ENCODE data around the gene MMP15.
"Not testable (repeated sequence)": the region's sequence is repeated elsewhere in the genome, so short reads cannot be mapped to it uniquely, and the experiment has no call there.

The MMP15 gene

DNA sequence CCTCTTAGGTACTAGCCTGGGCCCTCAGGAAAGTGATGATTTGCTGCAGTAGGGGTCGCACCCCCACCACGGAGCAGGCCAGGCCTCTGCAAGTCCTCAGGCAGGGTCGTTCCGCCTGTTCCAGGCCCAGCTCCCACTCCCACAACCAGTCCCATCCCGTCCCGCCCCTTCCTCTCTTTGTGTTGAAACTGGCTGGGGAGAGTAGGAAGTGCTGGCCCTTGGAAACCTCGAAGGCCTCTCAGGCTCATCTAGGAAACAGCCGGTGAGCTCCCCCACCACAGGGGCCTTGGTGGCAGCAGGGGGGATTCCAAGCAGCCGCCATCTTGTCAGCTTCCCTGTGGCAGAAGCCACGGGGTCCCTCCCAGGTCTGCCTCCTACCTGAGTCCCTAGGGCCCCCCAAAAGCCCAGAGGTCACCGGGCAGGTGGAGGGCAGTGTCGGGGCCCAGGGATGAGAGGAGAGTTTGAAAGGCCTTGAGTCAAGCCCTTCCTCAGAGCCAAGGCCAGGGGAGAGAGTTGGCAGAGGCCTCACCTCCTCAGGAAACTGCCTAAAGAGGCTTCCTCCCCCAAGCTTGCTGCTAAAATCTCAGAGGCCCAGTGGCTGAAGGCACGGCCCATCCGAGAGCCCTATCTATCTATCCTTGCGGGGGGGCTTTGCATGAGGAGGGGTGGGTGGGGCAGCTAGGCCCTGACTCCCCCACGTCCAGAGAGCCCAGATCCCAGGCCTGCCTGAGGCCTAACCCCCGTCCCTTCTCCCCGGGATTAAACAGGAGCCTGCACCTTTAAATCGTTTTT, 22.2 kb downstream of the MMP15 start:
- no peak for DNase-seq

DNA sequence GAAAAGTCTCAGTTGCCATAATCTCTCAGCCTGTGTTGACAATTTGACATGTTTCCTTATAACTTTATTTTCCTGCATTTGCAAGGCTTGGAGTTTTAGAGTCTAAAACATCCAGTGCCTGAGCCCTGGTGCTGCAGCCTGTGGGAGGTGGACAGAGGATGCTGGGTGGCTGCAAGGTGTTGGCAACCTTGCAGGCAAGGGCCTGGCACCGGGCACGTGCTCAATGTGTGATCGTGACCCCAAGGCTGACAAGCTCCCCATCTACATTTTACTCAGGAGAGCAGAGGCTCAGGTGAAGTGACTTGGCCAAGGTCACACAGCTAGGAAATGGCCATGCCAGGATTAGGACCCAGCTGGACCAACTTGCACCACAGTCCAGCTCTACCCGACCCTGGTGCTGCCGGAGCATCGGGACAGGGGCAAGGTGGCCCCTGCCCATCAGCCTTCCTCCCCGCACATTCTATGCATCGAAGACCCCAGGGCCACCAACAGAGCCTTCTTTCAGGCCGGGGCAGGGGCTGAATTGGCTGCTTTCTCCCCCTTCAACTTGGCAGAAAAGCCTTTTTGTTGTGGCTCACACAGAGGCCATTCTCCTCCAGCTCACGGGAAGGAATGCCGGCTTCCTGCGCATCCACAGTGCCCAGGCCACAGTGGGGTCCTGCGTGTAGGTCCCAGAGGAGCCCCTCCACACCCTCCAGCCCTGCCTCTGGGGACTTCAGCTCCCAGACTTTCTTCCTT, 23.1 kb downstream of the MMP15 start:
- DNase-seq: no peak

DNA sequence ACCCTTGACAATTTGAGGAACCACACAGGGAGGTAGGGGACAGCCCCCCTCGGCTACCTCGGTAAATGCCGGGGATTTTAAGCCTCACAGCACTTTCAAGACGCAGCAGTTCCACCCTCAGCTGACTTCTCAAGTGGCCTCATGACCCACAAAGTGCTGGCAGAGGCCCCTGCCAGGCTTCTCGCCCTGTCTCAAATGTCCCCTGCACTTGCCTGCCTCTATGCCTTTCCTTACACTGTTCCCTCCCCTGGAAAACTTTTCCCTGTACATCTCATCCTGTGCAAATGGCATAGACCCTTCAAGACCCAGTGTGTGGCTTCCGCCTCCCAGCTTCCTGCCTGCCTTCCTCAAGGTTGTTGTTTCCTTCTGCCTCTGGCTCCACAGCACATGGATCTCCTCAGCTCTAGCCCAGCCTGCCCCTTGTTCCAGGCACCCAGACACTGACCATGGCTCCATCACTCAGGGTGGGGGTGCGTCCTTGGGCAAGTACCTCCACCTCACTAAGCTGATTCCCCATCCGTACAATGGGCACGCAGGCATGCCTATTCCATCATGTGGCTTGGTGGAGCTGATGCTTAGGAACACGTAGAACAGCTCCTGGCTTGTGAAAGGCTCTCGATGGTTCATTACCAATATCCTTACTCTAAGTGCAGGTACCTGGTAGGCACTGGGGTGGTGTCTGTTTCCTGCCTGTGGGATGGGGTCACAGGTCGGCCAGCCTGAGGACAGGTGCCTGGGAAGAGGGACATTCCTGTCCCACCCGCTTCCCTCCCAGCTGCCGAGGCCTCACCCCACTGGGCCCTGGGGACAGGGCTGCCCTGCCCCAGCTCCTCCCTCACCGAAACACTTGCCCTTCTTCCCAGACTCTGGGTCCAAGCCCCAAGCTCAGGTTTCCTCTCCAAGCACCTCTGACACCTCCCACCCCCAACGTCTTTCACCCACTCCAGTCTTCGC, 24.0 kb downstream of the MMP15 start:
- no peak for DNase-seq

DNA sequence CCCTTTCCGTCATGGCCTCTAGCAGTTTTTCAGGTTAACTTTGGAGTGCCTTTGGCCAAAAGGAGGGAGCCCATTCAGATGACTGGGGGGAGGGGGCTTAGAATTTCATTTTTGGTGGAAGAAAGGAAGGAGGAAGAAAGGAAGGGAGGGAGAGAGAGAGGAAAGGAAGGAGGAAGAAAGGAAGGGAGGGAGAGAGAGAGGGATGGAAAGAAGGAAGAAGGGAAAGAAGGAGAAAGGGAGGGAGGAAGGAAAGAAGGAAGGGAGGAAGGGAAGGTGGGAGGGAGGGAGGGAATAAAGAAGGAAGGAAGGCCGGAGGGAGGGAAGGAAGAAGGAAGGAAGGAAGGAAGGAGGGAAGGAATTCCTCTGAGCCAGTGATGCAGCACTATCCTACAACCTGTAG, 25.7 kb downstream of the MMP15 start:
- DNase-seq: no peak

DNA sequence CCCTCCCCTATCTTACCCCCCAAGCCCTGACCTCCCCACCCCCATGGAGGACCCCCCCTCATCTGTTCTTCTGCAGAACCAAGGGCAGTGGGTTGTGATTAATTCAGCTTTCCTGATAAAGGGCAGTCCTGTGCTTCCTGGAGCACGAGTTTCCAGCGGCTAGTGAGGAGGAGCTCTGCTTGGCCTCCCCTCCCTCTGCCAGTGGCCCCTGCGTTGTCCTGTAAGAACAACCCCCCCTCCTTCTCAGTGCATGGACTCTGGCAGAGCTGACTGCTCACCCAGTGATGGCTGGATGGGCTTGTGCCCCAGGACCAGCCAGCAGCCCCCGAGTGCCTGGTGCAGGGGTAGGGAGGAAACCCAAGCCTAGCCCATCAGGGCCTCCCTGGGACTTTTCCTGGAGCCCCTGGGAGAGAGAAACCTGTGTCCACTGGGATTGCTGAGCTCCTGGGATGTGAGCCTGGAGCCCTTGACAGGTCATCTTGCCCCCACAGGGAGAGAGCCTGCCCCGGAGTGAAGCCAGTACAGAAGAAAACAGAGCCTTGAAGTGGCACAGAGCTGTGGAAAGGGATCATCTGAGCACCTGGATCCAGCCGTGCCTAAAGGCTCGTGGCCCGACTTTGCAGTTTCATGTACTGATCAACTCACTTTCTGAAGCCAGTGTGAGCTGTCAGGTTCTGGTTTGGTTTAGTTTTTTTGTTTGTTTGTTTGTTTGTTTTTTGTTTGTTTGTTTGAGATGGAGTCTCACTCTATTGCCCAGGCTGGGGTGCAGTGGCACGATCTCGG, 26.5 kb downstream of the MMP15 start:
- DNase-seq: no peak

DNA sequence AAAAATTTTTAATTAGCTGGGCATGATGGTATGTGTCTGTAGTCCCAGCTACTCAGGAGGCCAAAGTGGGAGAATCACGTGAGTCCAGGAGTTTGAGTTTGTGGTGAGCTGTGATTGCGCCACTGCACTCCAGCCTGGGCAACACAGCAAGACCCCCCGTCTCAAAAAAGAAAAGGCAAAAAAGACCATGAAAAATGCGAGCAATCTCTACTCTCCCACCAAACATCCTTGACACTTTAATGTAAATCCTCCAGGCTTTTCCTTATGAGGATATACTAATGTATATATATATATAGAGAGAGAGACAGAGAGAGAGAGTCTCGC, 28.1 kb downstream of the MMP15 start:
- no peak for DNase-seq

DNA sequence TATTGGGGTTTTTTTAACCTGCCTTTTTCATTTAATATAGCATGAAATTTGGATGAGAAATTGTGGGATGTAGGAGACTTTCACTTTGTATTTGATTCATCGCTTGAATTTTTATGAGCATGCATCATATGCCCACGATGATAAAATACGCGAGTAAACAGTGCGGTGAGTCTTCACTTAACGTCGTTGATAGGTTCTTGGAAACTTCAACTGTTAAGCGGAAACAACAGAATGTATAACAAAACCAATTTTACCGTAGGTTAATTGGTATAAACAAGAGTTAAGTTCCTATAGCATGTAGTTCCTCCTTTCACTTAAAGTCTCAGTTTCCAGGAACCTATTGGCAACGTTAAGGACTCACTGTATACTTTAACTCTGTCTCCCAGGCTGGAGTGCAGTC, 28.7 kb downstream of the MMP15 start:
- no peak for DNase-seq

DNA sequence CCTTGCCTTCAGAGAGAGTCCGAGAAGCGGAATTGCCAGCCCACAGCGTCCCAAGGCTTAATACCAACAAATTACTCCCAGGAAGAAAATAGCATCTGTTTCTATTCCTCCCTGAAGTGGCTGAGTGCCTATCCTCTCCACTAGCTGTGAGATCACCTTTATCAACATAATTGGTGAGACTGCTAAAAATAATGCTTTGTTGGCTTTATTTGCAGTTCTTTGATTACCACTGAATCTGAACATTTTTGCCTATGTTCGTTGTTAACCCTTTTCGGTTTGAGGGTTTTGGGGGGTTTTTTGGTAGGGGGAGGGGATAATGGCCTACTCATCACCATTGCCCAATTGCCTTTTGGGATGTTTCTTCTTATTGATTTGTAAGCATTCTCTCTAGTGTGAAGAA, 31.0 kb downstream of the MMP15 start:
- peak in 1 of 56 donors; percentile 26 for DNase-seq

DNA sequence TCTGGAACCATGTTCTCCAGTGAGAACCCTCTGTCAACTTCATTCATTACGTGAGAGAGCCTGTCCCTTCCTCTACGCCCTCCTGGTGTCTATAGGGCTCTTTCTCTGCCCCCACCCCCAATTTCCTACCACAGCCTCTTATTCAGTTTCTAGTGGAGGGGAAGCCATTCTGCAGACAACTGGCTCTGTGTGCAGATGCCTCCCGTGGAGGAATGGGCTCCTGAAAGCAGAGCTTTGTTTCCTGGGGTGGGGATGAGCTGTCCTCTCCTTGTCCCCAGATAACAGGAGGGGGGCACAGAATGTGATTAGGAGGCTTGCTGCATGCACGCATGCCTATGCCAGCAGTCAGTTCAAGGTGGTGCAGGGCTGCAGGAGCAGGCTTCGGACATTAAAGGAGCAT, 31.6 kb downstream of the MMP15 start:
- no peak for DNase-seq

DNA sequence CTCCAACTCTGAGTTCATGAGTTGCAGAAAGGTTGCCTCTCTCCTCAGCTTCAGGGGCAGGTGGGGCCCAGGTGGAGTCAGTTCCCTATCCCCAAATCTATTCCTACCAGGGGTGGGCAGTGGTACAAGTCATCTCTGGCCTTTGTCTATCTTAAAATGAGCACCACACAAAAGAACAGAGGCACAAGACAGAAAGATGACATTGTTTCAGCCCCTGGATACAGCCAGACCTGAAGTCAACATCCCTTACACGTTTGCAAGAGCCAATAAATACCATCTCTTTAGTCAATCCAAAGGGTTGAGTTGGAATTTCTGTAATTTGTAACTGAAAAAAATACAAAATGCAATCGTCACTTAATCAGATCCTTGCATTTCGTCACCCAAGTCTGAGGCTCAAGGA, 32.2 kb downstream of the MMP15 start:
- DNase-seq: no peak

DNA sequence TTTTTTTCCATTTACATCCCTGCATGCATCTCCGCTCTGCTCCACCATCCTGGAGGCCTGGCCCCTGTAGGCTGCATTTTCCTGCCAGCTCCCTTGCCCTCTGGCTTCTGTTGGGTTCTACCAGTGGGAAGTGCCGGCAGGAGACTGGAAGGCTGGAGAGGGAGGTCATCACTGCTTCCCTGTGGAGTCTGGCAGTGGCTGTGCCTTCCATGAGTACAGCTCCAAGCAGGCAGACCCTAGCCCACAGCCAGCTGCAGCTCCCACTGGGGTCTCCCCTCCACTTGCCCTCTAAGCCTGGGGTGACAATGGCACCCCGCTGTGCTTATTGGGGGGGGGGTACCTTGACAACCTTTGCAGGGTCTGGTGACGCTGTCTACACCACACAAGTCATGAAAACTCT, 37.3 kb downstream of the MMP15 start:
- no peak for DNase-seq

DNA sequence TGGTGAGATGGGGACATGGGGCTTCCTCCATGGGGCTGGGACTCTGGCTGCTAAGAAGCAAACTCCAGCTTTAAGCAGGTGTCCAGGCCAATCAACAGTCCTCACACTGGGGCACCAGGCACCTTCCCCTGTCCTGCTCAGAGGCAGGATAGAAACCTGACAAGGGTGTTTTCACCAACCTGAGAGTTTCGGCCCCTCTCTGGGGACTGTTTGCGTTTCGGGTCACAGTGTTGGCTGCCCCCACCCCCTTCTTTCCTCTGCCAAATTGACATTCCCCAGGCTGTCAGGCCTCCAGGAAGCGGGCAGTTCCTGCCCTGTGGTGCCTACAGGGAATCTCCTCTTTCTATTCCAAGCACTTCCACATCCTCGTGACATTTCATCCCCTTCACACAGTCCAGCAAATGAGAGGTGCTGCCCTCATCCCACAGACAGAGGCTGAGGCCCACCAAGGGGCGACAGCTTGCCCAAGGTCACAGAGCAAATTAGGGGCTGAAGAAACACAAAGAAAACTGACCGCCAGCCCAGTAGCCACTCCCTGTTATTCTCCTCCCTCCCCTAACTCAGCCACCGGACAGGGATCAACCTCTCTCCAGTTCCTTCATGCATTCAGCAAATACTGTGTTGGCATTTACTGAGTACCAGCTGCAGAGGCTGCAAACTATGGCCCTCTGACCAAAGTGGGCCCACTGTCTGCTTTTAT, 38.0 kb downstream of the MMP15 start:
- DNase-seq: no peak

DNA sequence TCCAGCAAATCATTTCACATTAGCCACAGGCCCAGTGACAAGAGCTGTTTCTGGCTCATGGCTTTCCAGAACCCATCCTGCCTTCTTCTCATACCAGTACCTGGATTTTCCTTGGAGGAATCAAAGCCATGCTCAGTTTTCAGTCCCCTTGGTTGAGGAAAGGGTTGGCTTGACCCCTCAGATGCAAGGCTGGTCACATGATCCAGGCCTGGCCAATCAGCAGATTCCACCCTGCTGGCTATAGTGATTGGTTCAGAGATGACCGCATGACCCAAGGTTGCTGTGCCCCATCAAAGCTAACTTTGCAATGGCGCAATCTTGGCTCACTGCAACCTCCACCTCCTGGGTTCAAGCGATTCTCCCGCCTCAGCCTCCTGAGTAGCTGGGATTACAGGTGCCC, 45.0 kb downstream of the MMP15 start:
- no peak for DNase-seq

DNA sequence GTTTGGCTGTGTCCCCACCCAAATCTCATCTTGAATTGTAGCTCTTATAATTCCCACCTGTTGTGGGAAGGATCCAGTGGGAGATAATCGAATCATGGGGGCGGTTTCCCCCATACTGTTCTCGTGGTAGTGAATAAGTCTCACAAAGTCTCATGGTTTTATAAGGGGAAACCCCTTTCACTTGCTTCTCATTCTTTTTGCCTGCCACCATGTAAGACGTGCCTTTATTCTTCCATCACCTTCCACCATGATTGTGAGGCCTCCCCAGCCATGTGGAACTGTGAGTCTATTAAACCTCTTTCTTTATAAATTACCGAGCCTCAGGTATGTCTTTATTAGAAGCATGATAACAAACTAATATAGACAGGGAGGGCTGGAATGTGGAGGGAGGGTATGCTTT, 46.6 kb downstream of the MMP15 start:
- not testable (repeated sequence) for DNase-seq

DNA sequence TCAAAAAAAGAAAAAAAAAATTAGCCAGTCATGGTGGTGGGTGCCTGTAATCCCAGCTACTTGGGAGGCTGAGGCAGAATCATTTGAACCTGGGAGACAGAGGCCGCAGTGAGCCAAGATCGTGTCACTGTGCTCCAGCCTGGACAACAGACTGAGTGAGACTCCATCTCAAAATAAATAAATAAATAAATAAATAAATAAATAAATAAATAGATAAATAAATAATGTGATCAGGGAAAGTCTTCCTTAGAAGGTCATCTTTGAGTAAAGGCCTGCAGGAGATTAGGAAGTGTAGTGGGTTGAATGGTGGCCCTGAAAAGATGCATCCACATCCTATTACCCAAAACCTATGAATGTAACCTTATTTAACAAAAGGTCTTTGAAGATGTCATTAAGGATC, 47.5 kb downstream of the MMP15 start:
- DNase-seq: not testable (repeated sequence)

DNA sequence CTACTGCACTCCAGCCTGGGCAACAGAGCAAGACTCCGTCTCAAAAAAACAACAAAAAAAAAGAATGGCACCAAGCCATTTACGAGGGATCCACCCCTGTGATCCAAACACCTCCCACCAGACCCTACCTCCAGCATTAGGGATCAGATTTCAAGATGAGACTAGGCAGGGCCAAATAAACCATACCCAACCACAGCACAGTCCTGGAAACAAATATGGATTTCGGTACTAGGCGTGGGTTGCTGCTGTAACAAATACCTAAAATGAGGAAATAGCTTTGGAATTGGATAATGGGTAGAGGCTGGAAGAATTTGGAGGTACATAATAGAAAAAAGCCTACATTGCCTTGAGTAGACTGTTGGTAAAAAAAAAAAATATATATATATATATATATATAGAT, 49.1 kb downstream of the MMP15 start:
- DNase-seq: no peak

DNA sequence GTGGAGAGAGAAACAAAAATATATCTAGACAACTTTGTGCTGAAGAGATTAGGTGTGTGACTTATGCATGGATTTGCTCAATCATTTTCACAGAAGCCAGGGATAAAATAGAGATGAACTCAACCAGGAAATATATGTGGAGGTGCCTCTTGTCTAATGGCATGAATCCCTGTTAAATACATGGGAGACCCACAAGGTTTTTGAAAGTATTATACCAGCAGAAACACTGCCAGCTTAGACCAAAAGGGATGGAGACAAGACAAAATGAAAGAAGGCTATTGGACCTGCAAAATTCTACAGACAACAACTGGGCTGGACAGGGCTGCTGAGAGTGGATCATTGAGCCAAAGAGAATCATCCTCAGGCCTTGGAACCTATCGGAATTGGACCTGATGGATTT, 51.0 kb downstream of the MMP15 start:
- DNase-seq: no peak

DNA sequence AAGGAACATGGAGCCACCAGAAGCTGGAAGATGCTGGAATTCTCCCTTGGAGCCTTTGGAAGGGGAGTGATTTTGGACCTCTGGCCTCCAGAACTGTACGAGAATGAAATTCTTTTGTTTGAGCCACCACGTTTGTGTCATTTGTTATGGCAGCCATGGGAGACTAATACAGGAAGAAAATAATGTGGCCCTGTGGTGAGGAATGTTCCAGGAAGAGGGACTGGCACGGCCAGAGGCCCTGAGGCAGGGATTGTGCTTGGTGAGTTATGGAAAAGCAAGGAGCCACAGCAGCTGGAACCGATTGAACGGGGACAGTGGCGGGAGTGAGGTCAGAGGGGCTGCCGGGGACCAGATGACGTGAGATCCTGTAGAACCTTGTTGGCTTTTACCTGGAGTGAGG, 52.2 kb downstream of the MMP15 start:
- no peak for DNase-seq

DNA sequence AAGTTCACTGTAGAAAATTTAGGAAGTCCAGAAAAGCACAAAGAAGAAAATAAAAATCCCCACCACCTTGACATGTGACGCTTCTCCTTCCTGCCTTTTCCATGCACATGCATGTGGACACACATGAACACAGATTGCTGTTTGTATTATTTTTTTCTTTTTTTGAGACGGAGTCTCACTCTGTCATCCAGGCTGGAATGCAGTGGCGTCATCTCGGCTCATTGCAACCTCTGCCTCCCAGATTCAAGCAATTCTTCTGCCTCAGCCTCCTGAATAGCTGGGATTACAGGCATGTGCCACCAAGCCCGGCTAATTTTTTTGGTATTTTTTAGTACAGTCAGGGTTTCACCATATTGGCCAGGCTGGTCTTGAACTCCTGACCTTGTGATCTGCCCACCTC, 55.1 kb downstream of the MMP15 start:
- DNase-seq: not testable (repeated sequence)

DNA sequence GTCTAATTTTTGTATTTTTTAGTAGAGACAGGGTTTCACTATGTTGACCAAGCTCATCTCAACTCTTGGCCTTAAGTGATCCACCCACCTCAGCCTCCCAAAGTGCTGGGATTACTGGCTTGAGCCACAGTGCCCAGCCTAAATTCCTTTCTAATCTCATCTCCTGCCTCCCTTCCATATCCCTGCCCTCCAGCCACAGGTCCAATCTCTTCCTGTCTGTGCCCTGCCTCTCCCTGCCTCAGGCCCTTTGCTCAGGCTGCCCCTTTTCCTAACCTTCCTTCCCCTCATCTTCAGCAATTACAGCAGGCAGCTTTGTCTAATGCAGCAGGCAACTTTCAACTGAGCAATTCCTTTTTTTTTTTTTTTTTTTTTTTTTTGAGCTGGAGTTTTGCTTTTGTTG, 56.8 kb downstream of the MMP15 start:
- DNase-seq: no peak

DNA sequence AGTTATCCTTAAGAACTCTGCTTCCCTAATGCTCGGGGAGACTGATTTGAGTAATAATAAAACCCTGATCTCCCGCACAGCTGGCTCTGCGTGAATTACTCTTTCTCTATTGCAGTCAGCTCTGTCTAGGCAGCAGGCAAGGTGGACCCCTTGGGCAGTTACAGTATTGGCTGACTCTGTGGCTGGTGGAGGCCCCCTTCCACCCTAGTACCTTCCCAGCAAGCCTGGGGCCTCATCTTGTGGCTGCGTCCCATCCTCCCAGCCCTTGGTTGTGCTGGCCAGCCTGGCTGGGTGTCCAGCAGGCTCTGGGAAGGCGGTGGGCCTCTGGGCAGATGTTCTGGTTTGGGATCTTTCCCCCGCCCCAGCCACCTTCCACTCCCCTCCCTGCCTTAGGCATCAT, 59.1 kb downstream of the MMP15 start:
- DNase-seq: no peak
